Rectal smooth muscle tissue (tissue), 1 donor: ENCODE measurements around the gene PEX26.
"Not testable (repeated sequence)": the region's sequence is repeated elsewhere in the genome, so short reads cannot be mapped to it uniquely, and the experiment has no call there.

Experiments used
- H3K27ac ChIP-seq: one replicate; pipeline ENCODE4 v1.7.0; 2013; ENCODE audit warnings: low read depth, low read length, inconsistent platforms
- H3K27me3 ChIP-seq: one replicate; pipeline ENCODE4 v1.7.0; 2013; ENCODE audit warnings: low read length; ENCODE audit not compliant: control insufficient read depth, insufficient read depth
- H3K36me3 ChIP-seq: one replicate; pipeline ENCODE4 v1.7.0; 2013; ENCODE audit warnings: low read length; ENCODE audit not compliant: control insufficient read depth, insufficient read depth
- H3K4me1 ChIP-seq: one replicate; pipeline ENCODE4 v1.7.0; 2013; ENCODE audit warnings: low read length; ENCODE audit not compliant: control insufficient read depth, insufficient read depth
- H3K4me3 ChIP-seq: one replicate; pipeline ENCODE4 v1.7.0; 2013; ENCODE audit warnings: low read length
- H3K9ac ChIP-seq: one replicate; pipeline ENCODE4 v1.7.0; 2013; ENCODE audit warnings: low read length

Gene PEX26

GRCh38 chr22:18069041-18069440 is 8.7 kb upstream of the PEX26 start:
- no peak overlapping the region for H3K4me3 ChIP-seq
- H3K27ac ChIP-seq: peak overlapping the region; percentile 95
- H3K36me3 ChIP-seq: no peaks in the 10 kb centered on the region
- no peaks in the 10 kb centered on the region for H3K27me3 ChIP-seq
- H3K4me1 ChIP-seq: peaks cover 24% of the 10 kb centered on the region
- no peak overlapping the region for H3K9ac ChIP-seq

DNA sequence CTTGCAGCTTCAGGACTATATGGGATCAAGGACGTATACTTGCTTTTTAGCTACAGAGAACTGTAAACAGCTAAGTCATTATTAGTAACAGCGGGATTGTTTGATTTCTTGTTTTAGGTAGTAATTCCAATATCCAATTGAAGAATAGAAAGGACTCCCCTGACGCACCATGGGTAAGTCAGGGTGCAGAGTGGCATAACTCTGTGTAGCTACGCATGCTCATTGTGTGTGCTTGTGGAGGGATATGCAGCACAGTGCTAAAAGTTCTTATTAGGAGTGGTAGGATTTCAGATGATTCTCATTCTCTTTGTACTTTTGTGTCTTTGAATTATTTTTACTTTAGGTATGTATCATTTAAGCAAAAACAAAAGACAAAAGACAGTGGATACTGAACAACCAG is 7.7 kb upstream of the PEX26 start:
- no peak overlapping the region for H3K9ac ChIP-seq
- no peaks in the 10 kb centered on the region for H3K27me3 ChIP-seq
- no peak overlapping the region for H3K4me3 ChIP-seq
- H3K27ac ChIP-seq: no peak overlapping the region
- no peaks in the 10 kb centered on the region for H3K36me3 ChIP-seq
- peaks cover 24% of the 10 kb centered on the region for H3K4me1 ChIP-seq

DNA sequence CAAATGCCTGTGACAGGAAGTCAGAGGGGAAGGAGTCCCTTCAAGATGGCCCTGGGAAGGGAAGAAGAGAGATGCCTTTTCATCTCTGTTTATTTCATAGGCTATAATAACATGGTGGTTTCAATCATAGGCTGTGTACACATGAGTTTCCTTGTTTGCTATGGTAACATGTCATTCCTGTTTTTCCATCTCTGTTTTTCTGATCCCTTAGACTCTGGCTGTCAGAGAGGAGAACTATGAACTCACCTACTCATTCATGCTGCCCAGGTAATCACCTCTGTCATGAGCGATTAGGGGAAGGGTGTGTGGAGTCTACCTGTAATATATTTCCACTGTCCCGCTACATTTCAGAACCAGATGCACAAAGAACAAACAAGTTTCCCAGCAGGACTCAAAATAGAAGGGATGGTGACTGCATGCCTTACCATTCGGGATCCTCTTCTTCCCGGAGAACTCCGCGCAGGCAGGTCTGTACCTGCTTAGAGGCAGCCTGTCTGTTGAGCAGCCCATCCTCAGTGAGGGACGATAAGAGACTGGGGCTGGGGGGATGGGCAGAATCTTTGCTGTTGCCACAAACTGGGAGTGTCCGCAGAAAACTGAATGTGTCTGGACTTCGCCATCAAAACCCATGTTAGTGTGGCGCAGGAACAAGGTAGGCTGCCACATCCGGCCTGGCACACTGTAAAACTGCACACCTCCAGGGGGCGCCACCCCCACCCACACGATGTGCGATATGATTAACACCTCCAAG is 7.1 kb upstream of the PEX26 start:
- H3K9ac ChIP-seq: no peak overlapping the region
- no peak overlapping the region for H3K27ac ChIP-seq
- no peaks in the 10 kb centered on the region for H3K27me3 ChIP-seq
- peaks cover 29% of the 10 kb centered on the region for H3K4me1 ChIP-seq
- no peak overlapping the region for H3K4me3 ChIP-seq
- H3K36me3 ChIP-seq: no peaks in the 10 kb centered on the region

- H3K9ac ChIP-seq, H3K36me3 ChIP-seq, H3K27ac ChIP-seq, H3K27me3 ChIP-seq, H3K4me3 ChIP-seq: not testable (repeated sequence)
- H3K4me1 ChIP-seq: peaks cover 29% of the 10 kb centered on the region
Observed at GRCh38 chr22:18071307-18071967, 6.4 kb upstream of the PEX26 start.

DNA sequence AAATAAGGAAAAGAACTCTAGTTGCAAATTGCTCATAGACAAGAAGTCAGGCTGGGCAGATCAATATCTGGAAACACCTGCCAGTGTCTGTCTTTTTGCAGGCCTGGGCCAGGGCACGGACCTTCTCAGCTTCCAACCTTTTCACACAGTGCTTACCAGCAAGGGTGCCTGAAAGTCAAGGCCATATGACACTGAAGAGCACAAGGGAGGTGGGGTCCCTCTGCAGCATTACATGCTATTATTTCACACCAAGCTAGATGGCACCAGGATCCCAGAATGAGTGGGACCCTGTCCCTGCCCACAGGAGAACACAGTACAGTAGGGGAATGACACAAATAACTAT is 5.9 kb upstream of the PEX26 start:
- Histone ChIP-seq H3K4me3 (no peak overlapping the region), H3K4me1 (peaks cover 31% of the 10 kb centered on the region), H3K36me3 (no peaks in the 10 kb centered on the region), H3K27me3 (no peaks in the 10 kb centered on the region), H3K27ac (no peak overlapping the region), H3K9ac (no peak overlapping the region)

DNA sequence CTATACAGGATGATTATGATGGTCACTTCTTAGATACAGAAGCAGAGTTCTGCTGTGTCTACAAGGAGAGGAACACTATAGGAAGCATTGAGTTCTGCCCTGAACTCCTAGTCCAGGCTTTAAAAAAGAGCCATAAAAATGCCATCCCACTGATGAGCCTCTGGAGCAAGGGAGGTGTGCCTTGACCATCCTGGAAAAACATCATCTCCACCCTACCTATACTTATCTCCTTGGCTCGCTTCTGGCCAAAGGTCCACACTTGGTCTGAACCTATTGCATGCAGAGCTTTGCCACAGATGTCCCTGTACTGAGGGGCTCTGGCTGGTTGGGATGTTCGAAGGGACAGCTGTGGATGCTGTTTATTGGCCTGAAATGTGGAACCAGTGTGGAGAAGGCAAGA is 4.3 kb upstream of the PEX26 start:
- Histone ChIP-seq H3K36me3 (no peaks in the 10 kb centered on the region), H3K27ac (no peak overlapping the region), H3K4me1 (peaks cover 24% of the 10 kb centered on the region), H3K4me3 (no peak overlapping the region), H3K27me3 (no peaks in the 10 kb centered on the region), H3K9ac (no peak overlapping the region)

DNA sequence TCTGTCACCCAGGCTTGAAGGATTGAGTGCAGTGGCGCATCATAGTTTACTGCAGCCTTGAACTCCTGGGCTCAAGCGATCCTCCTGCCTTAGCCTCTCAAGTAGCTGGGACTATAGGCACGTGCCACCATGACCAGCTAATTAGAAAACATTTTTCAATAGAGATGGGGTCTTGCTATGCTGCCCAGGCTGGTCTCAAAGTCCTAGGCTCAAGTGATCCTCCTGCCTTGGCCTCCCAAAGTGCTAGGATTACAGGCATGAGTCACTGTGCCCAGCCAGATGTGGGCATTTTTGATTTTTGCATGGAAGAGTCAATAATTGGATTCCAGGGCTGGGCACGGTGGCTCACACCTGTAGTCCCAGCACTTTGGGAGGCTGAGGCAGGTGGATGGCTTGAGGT is 3.9 kb upstream of the PEX26 start:
- H3K27ac ChIP-seq: not testable (repeated sequence)

DNA sequence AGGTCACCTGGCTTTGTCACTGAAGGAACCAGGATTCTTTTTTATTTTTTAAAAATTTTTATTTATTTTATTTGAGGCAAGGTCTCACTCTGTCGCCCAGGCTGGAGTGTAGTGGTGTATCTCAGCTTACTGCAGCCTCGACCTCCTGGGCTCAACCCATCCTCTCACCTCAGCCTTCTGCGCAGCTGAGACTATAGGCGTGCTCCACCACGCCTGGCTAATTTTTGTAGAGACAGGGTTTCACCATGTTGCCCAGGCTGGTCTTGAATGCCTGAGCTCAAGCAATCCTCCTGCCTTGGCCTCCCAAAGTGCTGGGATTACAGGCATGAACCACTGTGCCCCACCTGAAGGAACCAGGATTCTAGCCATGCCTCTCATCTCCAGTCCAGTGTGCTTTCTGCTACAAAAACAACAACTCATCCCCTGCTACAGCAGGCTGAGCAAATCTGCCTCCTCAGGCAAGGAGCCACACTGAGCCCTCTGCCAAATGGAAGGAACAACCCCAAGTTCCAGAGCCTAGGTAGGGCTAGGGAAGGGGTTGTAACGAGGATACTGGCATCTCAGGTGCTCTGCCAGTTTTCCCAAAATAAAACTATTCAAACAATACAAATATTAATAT is 2.6 kb upstream of the PEX26 start:
- Histone ChIP-seq H3K27ac (peak overlapping the region; percentile 72), H3K9ac (peak overlapping the region; percentile 52), H3K4me1 (peaks cover 25% of the 10 kb centered on the region), H3K36me3 (peaks cover 3% of the 10 kb centered on the region), H3K4me3 (no peak overlapping the region), H3K27me3 (no peaks in the 10 kb centered on the region)

More for the DNA sequence above, 3.9 kb upstream of the PEX26 start:
- H3K9ac ChIP-seq, H3K4me3 ChIP-seq, H3K27me3 ChIP-seq, H3K36me3 ChIP-seq: not testable (repeated sequence)
- H3K4me1 ChIP-seq: peaks cover 22% of the 10 kb centered on the region

GRCh38 chr22:18075720-18076497 is 1.9 kb upstream of the PEX26 start:
- peaks cover 25% of the 10 kb centered on the region for H3K4me1 ChIP-seq
- peak overlapping the region; percentile 72 for H3K27ac ChIP-seq
- no peak overlapping the region for H3K9ac ChIP-seq
- peaks cover 3% of the 10 kb centered on the region for H3K36me3 ChIP-seq
- no peaks in the 10 kb centered on the region for H3K27me3 ChIP-seq
- H3K4me3 ChIP-seq: no peak overlapping the region

DNA sequence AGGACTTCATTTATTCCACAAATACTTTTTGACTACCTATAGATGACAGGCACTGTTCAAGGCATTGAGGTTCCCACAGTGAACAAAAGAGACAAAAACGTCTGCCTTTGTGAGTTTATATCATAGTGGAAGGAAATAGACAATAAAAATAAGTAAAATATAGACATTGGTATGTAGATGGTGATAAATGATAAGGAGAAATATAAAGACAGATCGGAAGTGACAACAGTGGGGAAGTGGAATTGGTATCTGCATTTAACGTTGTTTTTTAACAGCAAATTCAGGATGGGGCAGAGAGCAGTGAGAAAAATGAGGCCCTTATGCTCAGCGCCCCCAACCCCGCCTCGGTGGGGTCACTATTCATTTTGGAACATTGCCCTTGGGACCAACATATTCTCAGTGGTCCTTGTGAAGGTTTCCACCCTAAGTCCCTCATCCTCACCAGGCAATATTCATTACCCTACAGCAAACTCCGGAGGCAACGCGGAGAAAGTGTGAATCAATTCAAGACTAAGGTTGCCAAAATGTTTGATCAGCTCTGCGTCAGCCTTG is 627 bp upstream of the PEX26 start:
- Histone ChIP-seq H3K27me3 (no peaks in the 10 kb centered on the region), H3K9ac (peak overlapping the region; percentile 28), H3K4me3 (peak overlapping the region; percentile 73), H3K36me3 (peaks cover 3% of the 10 kb centered on the region), H3K4me1 (peaks cover 25% of the 10 kb centered on the region), H3K27ac (peak overlapping the region; percentile 72)

DNA sequence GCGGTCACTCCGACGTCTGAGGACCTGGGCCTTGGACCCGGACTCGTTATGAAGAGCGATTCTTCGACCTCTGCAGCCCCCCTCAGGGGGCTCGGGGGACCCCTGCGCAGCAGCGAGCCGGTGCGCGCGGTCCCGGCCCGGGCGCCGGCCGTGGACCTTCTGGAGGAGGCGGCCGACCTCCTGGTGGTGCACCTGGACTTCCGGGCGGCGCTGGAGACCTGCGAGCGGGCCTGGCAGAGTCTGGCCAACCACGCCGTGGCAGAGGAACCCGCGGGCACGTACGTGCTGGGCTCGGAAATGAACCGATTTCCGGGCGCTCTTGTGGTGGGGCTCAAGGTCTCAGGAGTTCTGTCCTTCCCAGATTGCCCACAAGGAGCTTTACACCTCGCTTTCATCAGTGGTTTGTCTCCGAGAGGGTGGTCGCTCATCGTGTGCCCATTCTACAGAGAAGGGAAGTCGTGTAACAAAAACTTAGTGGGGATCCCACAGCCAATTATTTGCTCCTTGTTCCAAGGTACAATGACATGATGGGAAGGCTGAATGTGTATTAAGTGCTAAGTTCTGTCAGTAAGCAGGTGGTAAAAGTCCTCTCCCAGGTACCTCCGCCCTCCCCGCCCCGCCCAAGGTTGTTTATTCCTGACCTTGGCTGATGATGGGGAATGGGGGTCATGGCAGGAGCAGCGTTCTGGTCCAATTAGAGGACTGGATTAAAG is 695 bp downstream of the PEX26 start:
- Histone ChIP-seq H3K4me1 (peaks cover 25% of the 10 kb centered on the region), H3K9ac (peak overlapping the region; percentile 50), H3K27ac (peak overlapping the region; percentile 28), H3K36me3 (peaks cover 6% of the 10 kb centered on the region), H3K27me3 (no peaks in the 10 kb centered on the region), H3K4me3 (peak overlapping the region; percentile 80)
